K562 (cell line): ENCODE measurements around the gene CYSTM1. TPM values are rescaled to one million over a fixed set of nuclear protein-coding genes. Genes with fewer than 3 reads are reported as not detected.

Experiments used
- ATF2 ChIP-seq: sonication (generic); formaldehyde crosslinking; IDR thresholded peaks from 2 replicates; pipeline ENCODE4 v1.8.1; 2022; ENCODE audit warnings: missing genetic modification reagents
- CLOCK ChIP-seq: fragments of 250-450 bp; sonication (Bioruptor Pico); IDR thresholded peaks from 2 replicates; pipeline ENCODE4 v1.4.0; 2020; ENCODE audit warnings: mild to moderate bottlenecking, moderate library complexity, borderline replicate concordance
- FOXO4 ChIP-seq: fragments of 450-650 bp; formaldehyde crosslinking; IDR thresholded peaks from 2 replicates; pipeline ENCODE4 v1.4.0; 2020; ENCODE audit warnings: mild to moderate bottlenecking, moderate library complexity
- FUS ChIP-seq: fragments of 200-400 bp; formaldehyde crosslinking; optimal IDR thresholded peaks from 2 replicates; pipeline ENCODE3; 2017; ENCODE audit warnings: low read depth, low read length
- IRF2 ChIP-seq: sonication (generic); formaldehyde crosslinking; IDR thresholded peaks from 2 replicates; pipeline ENCODE4 v1.8.1; 2022; ENCODE audit warnings: mild to moderate bottlenecking, missing genetic modification reagents
- MLX ChIP-seq, 2 experiments: fragments of 450-650 bp in 1 of 2; sonication (generic) in 1 of 2; formaldehyde crosslinking; conservative IDR thresholded peaks; 2 replicates each; pipeline versions ENCODE4 v1.4.0 to v1.8.1; 2020 to 2022; ENCODE audit warnings: mild to moderate bottlenecking in 1 of 2, missing genetic modification reagents in 1 of 2
- MXD1 ChIP-seq: fragments of 250-450 bp; sonication (Bioruptor Pico); IDR thresholded peaks from 2 replicates; pipeline ENCODE4 v1.8.0; 2021; ENCODE audit warnings: borderline replicate concordance, mild to moderate bottlenecking, moderate library complexity; ENCODE audit not compliant: poor library complexity, severe bottlenecking
- NCOA6 ChIP-seq: fragments of 450-650 bp; IDR thresholded peaks from 2 replicates; pipeline ENCODE4 v1.6.1; 2017; ENCODE audit warnings: mild to moderate bottlenecking
- RB1 ChIP-seq: fragments of 450-650 bp; IDR thresholded peaks from 2 replicates; pipeline ENCODE4 v1.6.1; 2017; ENCODE audit warnings: low read depth, mild to moderate bottlenecking
- RBBP5 ChIP-seq: fragments of 200-600 bp; sonication (generic); IDR thresholded peaks from 2 replicates; pipeline ENCODE4 v1.6.1; 2012; ENCODE audit warnings: borderline replicate concordance, mild to moderate bottlenecking, low read length, control low read depth, inconsistent platforms; ENCODE audit not compliant: insufficient read depth, poor library complexity, severe bottlenecking
- RBM22 ChIP-seq: fragments of 200-400 bp; formaldehyde crosslinking; IDR thresholded peaks from 2 replicates; pipeline ENCODE4 v1.6.1; 2018; ENCODE audit warnings: low read length, low read depth; ENCODE audit not compliant: poor library complexity, severe bottlenecking
- SP1 ChIP-seq: sonication (generic); formaldehyde crosslinking; IDR thresholded peaks from 2 replicates; pipeline ENCODE4 v1.8.1; 2022; ENCODE audit warnings: mild to moderate bottlenecking, missing genetic modification reagents
- TFAM ChIP-seq: fragments of 250-450 bp; sonication (Bioruptor Pico); conservative IDR thresholded peaks from 2 replicates; pipeline ENCODE4 v1.5.0; 2021; ENCODE audit warnings: mild to moderate bottlenecking, moderate library complexity
- TSHZ1 ChIP-seq: fragments of 250-450 bp; sonication (Bioruptor Pico); IDR thresholded peaks from 2 replicates; pipeline ENCODE4 v1.4.0; 2020; ENCODE audit warnings: mild to moderate bottlenecking, moderate library complexity
- ZNF354B ChIP-seq: fragments of 250-450 bp; sonication (Bioruptor Pico); IDR thresholded peaks from 2 replicates; pipeline ENCODE4 v1.4.0; 2020
- ZNF507 ChIP-seq: conservative IDR thresholded peaks from 2 replicates; pipeline ENCODE4 v1.6.1; 2017; ENCODE audit warnings: missing genetic modification characterization, missing compliant biosample characterization
- polyA plus RNA-seq, 8 experiments: library from polyadenylated mRNA; depleted of rRNA in 4 of 8; stranded (reverse) in 5 of 8; unstranded in 3 of 8; fragments of >200 nt; fragmentation: Nextera tagmentation in 2 of 8; fragmentation: Illumina TruSeq in 1 of 8; extraction: Ambion mirVana in 2 of 8; extraction: Trizol in 1 of 8; gene quantifications; 2 replicates each; pipeline versions ENCODE4 v1.2.1 to v1.2.3, GENCODE V29; 2011 to 2014; ENCODE audit warnings: inconsistent platforms in 1 of 8, missing spikeins in 1 of 8
- total RNA-seq, 7 experiments: library from RNA; depleted of rRNA in 6 of 7; stranded (reverse); fragments of >200 nt in 6 of 7; fragmentation: Illumina TruSeq in 2 of 7; extraction: Trizol in 2 of 7; gene quantifications; 2 replicates each; pipeline versions ENCODE4 v1.2.1 to v1.2.3, GENCODE V29; 2011 to 2021; ENCODE audit warnings: low replicate concordance in 1 of 7

CYSTM1 gene
- total and polyA plus RNA-seq, 9 of the 15 experiments (the other 6 are each of a cell fraction or from before 2014, with no cell fraction given), result 76.1 to 422 (median 108) TPM

- TF ChIP-seq ATF2 (CRISPR knock-in tag) (no peak), RBBP5 (no peak), MLX (CRISPR knock-in tag; conservative IDR thresholded peaks at IDR 0.05) (no peak), TSHZ1 (CRISPR knock-in tag) (no peak), IRF2 (CRISPR knock-in tag) (no peak), RBM22 (peak; percentile 7), FOXO4 (CRISPR knock-in tag) (no peak), MXD1 (no peak), FUS (no peak), ZNF507 (tag) (no peak), SP1 (CRISPR knock-in tag) (no peak), RB1 (peak; percentile 36; the same call in 1 of the 2 replicates), NCOA6 (no peak), ZNF354B (CRISPR knock-in tag) (no peak), TFAM (CRISPR knock-in tag) (no peak), CLOCK (no peak)
Observed at GRCh38 chr5:140239939-140240700, 65.1 kb downstream of the CYSTM1 start (continued).
